Activated effector memory CD4-positive, alpha-beta T cell treated with Interleukin-2 at 50 U/mL for 16 hours (primary cell): ENCODE results near the gene FAM13A.

Source experiments
- DNase-seq: peaks from one replicate; pipeline ENCODE4 v3.0.0-alpha.2; 2020

FAM13A gene

GRCh38 chr4:88761861-88762523, 295.0 kb downstream of the FAM13A start:
- DNase-seq = no peak

GRCh38 chr4:88761342-88761741, 295.6 kb downstream of the FAM13A start:
- no peak for DNase-seq

GRCh38 chr4:88759895-88760290, 297.1 kb downstream of the FAM13A start:
- DNase-seq = no peak

GRCh38 chr4:88759039-88759894, 297.7 kb downstream of the FAM13A start:
- DNase-seq = no peak

- DNase-seq = no peak
These were observed 298.7 kb downstream of the FAM13A start for GRCh38 chr4:88758264-88758663.

GRCh38 chr4:88757776-88758175, 299.2 kb downstream of the FAM13A start:
- no peak for DNase-seq

GRCh38 chr4:88757067-88757466, 299.9 kb downstream of the FAM13A start:
- no peak for DNase-seq

GRCh38 chr4:88756149-88756548, 300.8 kb downstream of the FAM13A start:
- DNase-seq = no peak

- no peak for DNase-seq
These were observed 301.5 kb downstream of the FAM13A start for GRCh38 chr4:88755454-88755853.

GRCh38 chr4:88754796-88755195, 302.2 kb downstream of the FAM13A start:
- no peak for DNase-seq

- no peak for DNase-seq
These were observed 303.1 kb downstream of the FAM13A start for GRCh38 chr4:88753658-88754571.

GRCh38 chr4:88752754-88753153, 304.2 kb downstream of the FAM13A start:
- DNase-seq = no peak

- no peak for DNase-seq
These were observed 304.9 kb downstream of the FAM13A start for GRCh38 chr4:88752076-88752463.

GRCh38 chr4:88751258-88752075, 305.5 kb downstream of the FAM13A start:
- DNase-seq = no peak

- no peak for DNase-seq
These were observed 306.6 kb downstream of the FAM13A start for GRCh38 chr4:88750369-88750768.

- no peak for DNase-seq
These were observed 309.6 kb downstream of the FAM13A start for GRCh38 chr4:88747351-88747750.

- DNase-seq = no peak
These were observed 310.8 kb downstream of the FAM13A start for GRCh38 chr4:88746206-88746605.

- DNase-seq = no peak
These were observed 311.3 kb downstream of the FAM13A start for GRCh38 chr4:88745581-88746163.

- no peak for DNase-seq
These were observed 311.8 kb downstream of the FAM13A start for GRCh38 chr4:88745175-88745574.

GRCh38 chr4:88744609-88745008, 312.4 kb downstream of the FAM13A start:
- no peak for DNase-seq

GRCh38 chr4:88743696-88744095, 313.3 kb downstream of the FAM13A start:
- no peak for DNase-seq

- DNase-seq = no peak
These were observed 314.4 kb downstream of the FAM13A start for GRCh38 chr4:88742561-88742960.
